Measurements from ENCODE around the gene DYNLRB1. TPM values are rescaled to one million over a fixed set of nuclear protein-coding genes. Genes with fewer than 3 reads are reported as not detected.

DYNLRB1 gene
- total RNA-seq, 2 donors from 2014 or later: 70.5 to 75.9 TPM

- Mint-ChIP-seq H3K9me3 (no peaks in the 10 kb centered on the region), H3K36me3 (ENCODE audit: insufficient read depth in 2 of 2) (peaks cover 0 to 3% of the 10 kb centered on the region in 2 donors), H3K4me1 (ENCODE audit: low read depth) (peaks cover 15% of the 10 kb centered on the region), H3K27me3 (ENCODE audit: low read depth) (no peaks in the 10 kb centered on the region), H3K4me3 (peak within 1 kb of the TSS; percentile 89 to 96), H3K27ac (peak within 1 kb of the TSS; percentile 90)
- peak; percentile 91 to 95 for DNase-seq
- ATAC-seq (replicated peaks in 1 of 2): peak; percentile 89 to 92
Measured at GRCh38 chr20:34558320-34559218, 42.3 kb downstream of the DYNLRB1 start, which contains the start of gene MAP1LC3A. TSS of gene MAP1LC3A (plus strand) at chr20:34558718. CDS start at chr20:34558869, 151 bp downstream.

- no peak for DNase-seq
- no peak overlapping the region for H3K27ac Mint-ChIP-seq
- H3K4me3 Mint-ChIP-seq: peak overlapping the region; percentile 44 to 48
- peaks cover 15% of the 10 kb centered on the region for H3K4me1 Mint-ChIP-seq (ENCODE audit: low read depth)
- H3K27me3 Mint-ChIP-seq (ENCODE audit: low read depth): no peaks in the 10 kb centered on the region
- H3K9me3 Mint-ChIP-seq: no peaks in the 10 kb centered on the region
- ATAC-seq (replicated peaks in 1 of 2): no peak
- H3K36me3 Mint-ChIP-seq (ENCODE audit: insufficient read depth in 2 of 2): peaks cover 0 to 4% of the 10 kb centered on the region in 2 donors
Measured at GRCh38 chr20:34559311-34560140, 43.3 kb downstream of the DYNLRB1 start.

DNA sequence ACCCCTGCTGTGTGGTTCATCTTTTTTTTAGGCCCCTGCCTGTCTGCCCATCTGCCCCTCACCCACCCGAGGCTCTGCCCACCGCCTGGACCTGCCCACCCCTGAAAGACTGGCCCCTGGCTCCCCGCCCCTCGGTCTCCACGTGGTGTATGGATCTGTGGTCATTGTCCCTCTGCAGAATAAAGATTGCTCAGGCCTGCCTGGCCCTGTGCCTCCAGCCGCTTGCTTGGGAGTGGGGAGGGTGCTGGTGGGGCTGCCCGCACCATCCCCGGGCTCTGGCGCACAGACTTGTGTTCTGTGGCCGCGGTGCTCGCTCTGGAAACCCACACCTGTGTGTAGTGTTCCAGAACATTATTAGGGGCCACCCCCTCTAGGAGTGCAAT is 43.9 kb downstream of the DYNLRB1 start:
- no peaks in the 10 kb centered on the region for H3K9me3 Mint-ChIP-seq
- DNase-seq (no peak), ATAC-seq (replicated peaks in 1 of 2) (no peak)
- peaks cover 15% of the 10 kb centered on the region for H3K4me1 Mint-ChIP-seq (ENCODE audit: low read depth)
- peaks cover 0 to 5% of the 10 kb centered on the region in 2 donors for H3K36me3 Mint-ChIP-seq (ENCODE audit: insufficient read depth in 2 of 2)
- peak overlapping the region; percentile 33 to 40 for H3K4me3 Mint-ChIP-seq
- peak overlapping the region; percentile 71 for H3K27ac Mint-ChIP-seq
- H3K27me3 Mint-ChIP-seq (ENCODE audit: low read depth): no peaks in the 10 kb centered on the region

DNA sequence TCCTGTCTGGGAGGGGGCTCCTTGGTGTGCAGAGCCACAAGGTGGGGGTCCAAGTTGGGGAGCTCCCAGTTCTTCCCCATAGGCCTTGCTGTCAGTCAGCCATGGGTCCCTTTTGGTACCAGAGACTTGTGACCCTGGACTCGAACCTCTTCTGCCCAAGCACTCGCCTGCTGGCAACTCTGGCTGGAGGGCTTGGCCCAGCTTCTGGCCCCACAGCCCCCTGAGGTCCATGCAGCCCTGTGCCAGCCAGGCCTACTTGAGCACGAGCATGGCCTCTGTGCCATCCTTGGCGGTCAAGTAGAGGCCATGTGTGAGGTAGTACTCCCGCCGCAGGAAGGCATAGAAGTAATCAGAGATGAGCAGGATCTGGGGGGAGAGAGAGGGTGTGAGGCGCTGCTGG is 44.4 kb downstream of the DYNLRB1 start:
- Mint-ChIP-seq H3K4me1 (ENCODE audit: low read depth) (peaks cover 15% of the 10 kb centered on the region), H3K4me3 (no peak overlapping the region), H3K36me3 (ENCODE audit: insufficient read depth in 2 of 2) (peaks cover 0 to 5% of the 10 kb centered on the region in 2 donors)

DNA sequence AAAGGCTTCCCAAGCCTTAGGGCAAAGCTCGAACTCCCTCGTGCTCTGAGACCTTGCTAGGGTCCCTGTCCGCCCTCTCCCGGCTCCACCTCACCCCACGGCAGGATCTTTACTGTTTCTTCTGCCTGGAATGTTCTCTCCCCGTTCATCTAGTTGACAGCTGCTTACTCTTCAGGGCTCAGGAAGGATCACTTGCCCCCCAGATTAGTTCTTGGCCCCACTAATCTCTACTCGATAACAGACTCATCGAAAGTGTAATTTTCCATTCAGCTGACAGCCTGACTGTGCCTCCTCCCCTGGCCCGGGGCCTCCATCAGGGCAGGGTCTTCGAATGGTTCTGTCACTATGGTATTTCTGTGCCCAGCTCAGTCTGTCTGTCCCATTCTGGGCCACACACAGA is 45.4 kb downstream of the DYNLRB1 start:
- no peak for ATAC-seq (replicated peaks in 1 of 2)
- no peak overlapping the region for H3K4me3 Mint-ChIP-seq
- DNase-seq: no peak

More for the DNA sequence above, 44.4 kb downstream of the DYNLRB1 start:
- H3K9me3 Mint-ChIP-seq: no peaks in the 10 kb centered on the region
- H3K27me3 Mint-ChIP-seq (ENCODE audit: low read depth): no peaks in the 10 kb centered on the region
- ATAC-seq (replicated peaks in 1 of 2) (no peak), DNase-seq (no peak)
- H3K27ac Mint-ChIP-seq: no peak overlapping the region

DNA sequence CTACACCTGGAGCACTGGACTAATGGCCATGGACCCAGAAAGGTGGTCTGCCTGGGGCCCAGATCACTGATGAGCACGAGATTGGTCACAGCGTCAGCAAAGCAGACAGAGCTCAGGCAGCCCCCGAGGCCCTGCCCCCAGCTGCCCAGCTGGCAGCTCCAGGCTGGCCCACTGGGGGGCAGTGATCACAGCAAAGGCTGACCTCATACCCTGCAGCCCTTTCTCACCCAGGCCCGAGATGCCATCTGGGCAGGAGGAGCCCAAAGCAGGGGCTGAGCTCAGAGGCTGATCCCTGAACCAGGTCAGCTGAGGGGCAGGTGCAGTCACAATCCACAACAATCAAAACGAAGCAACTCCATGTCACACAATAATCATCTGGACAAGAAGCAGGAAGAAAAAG is 46.4 kb downstream of the DYNLRB1 start:
- no peak overlapping the region for H3K27ac Mint-ChIP-seq
- H3K4me3 Mint-ChIP-seq: no peak overlapping the region
- H3K4me1 Mint-ChIP-seq (ENCODE audit: low read depth): peaks cover 8% of the 10 kb centered on the region

More for the DNA sequence above, 45.4 kb downstream of the DYNLRB1 start:
- Mint-ChIP-seq H3K4me1 (ENCODE audit: low read depth) (peaks cover 15% of the 10 kb centered on the region), H3K27ac (no peak overlapping the region), H3K9me3 (no peaks in the 10 kb centered on the region), H3K27me3 (ENCODE audit: low read depth) (no peaks in the 10 kb centered on the region), H3K36me3 (ENCODE audit: insufficient read depth in 2 of 2) (peaks cover 0 to 5% of the 10 kb centered on the region in 2 donors)

GRCh38 chr20:34564833-34565232 is 48.6 kb downstream of the DYNLRB1 start:
- no peak for ATAC-seq (replicated peaks in 1 of 2)
- Mint-ChIP-seq H3K4me1 (ENCODE audit: low read depth) (no peaks in the 10 kb centered on the region), H3K27ac (no peak overlapping the region)

More for the DNA sequence above, 46.4 kb downstream of the DYNLRB1 start:
- Mint-ChIP-seq H3K36me3 (ENCODE audit: insufficient read depth in 2 of 2) (peaks cover 0 to 5% of the 10 kb centered on the region in 2 donors), H3K27me3 (ENCODE audit: low read depth) (no peaks in the 10 kb centered on the region), H3K9me3 (no peaks in the 10 kb centered on the region)
- DNase-seq (peak; percentile 40 to 41), ATAC-seq (replicated peaks in 1 of 2) (peak; percentile 17 to 23)

DNA sequence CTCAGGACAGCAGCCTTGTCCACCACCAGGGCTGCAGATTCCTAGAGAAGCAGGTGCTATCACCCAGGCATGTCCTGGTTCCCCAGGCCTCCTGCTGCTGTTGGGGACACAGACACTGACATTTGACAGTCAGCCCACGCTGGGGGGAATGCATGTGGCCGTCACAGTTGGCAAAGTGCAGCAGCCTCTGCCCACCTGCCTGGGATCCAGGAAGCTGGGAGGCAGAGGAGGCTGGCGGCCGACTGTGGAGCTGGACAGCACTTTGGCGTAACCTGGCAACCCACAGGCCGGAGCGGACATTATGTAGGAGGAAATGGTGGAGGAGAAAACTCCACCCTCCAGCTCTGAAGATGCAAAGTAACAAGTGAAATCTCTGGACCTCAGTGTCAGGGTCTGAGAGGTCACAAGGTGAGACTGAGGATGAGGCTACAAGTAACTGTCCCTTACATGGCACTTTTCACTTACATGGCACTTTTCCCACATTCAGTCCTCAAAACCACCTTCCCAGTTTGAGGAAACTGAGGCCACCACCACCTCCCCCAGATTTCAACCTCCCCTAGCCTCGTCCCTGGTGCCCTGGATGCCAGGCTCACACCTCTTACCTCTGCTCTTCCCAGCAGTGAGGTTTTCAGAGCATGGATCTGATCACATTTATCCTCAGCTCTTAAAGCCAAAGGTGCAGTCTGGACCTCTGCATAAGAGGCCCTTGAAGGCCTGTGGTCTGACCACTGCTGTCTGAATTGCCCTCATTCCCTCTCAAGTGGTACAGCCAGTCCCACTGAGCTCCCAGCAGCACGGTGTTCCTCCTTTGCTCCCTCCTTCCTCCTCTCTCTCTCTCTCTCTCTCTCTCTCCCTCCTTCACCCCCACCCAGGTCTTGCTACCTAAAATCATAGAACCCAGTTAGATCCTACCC is 51.0 kb downstream of the DYNLRB1 start:
- no peaks in the 10 kb centered on the region for H3K4me1 Mint-ChIP-seq (ENCODE audit: low read depth)
- peaks cover 0 to 4% of the 10 kb centered on the region in 2 donors for H3K36me3 Mint-ChIP-seq (ENCODE audit: insufficient read depth in 2 of 2)
- no peak for DNase-seq
- H3K27ac Mint-ChIP-seq: no peak overlapping the region
- no peak overlapping the region for H3K4me3 Mint-ChIP-seq
- no peaks in the 10 kb centered on the region for H3K9me3 Mint-ChIP-seq
- ATAC-seq (replicated peaks in 1 of 2): no peak
- no peaks in the 10 kb centered on the region for H3K27me3 Mint-ChIP-seq (ENCODE audit: low read depth)

More at GRCh38 chr20:34564833-34565232, 48.6 kb downstream of the DYNLRB1 start:
- no peaks in the 10 kb centered on the region for H3K27me3 Mint-ChIP-seq (ENCODE audit: low read depth)
- no peaks in the 10 kb centered on the region for H3K9me3 Mint-ChIP-seq
- H3K4me3 Mint-ChIP-seq: no peak overlapping the region
- no peak for DNase-seq
- H3K36me3 Mint-ChIP-seq (ENCODE audit: insufficient read depth in 2 of 2): peaks cover 0 to 2% of the 10 kb centered on the region in 2 donors

- H3K27ac Mint-ChIP-seq: no peak overlapping the region
- H3K9me3 Mint-ChIP-seq: no peaks in the 10 kb centered on the region
- H3K4me1 Mint-ChIP-seq (ENCODE audit: low read depth): no peaks in the 10 kb centered on the region
- no peak for DNase-seq
- ATAC-seq (replicated peaks in 1 of 2): no peak
- peaks cover 0 to 4% of the 10 kb centered on the region in 2 donors for H3K36me3 Mint-ChIP-seq (ENCODE audit: insufficient read depth in 2 of 2)
- H3K4me3 Mint-ChIP-seq: no peak overlapping the region
- H3K27me3 Mint-ChIP-seq (ENCODE audit: low read depth): no peaks in the 10 kb centered on the region
Measured at GRCh38 chr20:34567892-34568865, 52.0 kb downstream of the DYNLRB1 start.

- DNase-seq (no peak), ATAC-seq (replicated peaks in 1 of 2) (no peak)
- no peaks in the 10 kb centered on the region for H3K27me3 Mint-ChIP-seq (ENCODE audit: low read depth)
- no peaks in the 10 kb centered on the region for H3K9me3 Mint-ChIP-seq
- H3K4me1 Mint-ChIP-seq (ENCODE audit: low read depth): no peaks in the 10 kb centered on the region
- H3K27ac Mint-ChIP-seq: no peak overlapping the region
- H3K36me3 Mint-ChIP-seq (ENCODE audit: insufficient read depth in 2 of 2): peaks cover 0 to 2% of the 10 kb centered on the region in 2 donors
- H3K4me3 Mint-ChIP-seq: no peak overlapping the region
Measured at GRCh38 chr20:34569598-34569997, 53.4 kb downstream of the DYNLRB1 start.

DNA sequence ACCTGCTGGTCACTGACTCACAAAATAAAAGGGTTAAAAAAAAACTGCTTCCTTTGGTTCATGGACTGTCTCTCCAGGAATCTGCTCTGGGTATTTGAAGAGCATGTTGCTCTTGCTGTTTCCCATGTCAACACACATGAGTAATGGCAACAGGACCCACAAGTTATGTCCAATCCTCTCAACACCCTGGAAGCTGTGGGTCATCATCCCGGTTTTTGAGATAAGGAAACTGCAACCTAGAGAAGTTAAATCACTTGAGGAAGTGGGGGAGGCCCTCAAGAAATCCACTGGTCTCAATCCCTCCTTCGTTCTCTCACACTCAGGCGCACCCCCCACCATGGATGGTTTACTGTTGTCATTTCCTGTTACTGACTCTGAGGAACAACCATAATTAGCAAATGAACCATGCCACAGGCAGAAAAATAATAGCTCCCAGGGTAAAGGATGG is 54.7 kb downstream of the DYNLRB1 start:
- H3K27me3 Mint-ChIP-seq (ENCODE audit: low read depth): no peaks in the 10 kb centered on the region
- no peak overlapping the region for H3K4me3 Mint-ChIP-seq
- no peaks in the 10 kb centered on the region for H3K4me1 Mint-ChIP-seq (ENCODE audit: low read depth)
- no peaks in the 10 kb centered on the region for H3K9me3 Mint-ChIP-seq
- peak overlapping the region; percentile 41 for H3K27ac Mint-ChIP-seq
- DNase-seq (no peak), ATAC-seq (replicated peaks in 1 of 2) (no peak)
- H3K36me3 Mint-ChIP-seq (ENCODE audit: insufficient read depth in 2 of 2): peaks cover 2% of the 10 kb centered on the region in 2 donors

Measured in activated T-cell treated with anti-CD3 and anti-CD28 coated beads, Interleukin-2, amount 50 U/mL, for 72 hours (primary cell).